H1 (cell line): ENCODE results near the gene RPS25.

Experiments
- CBX5 ChIP-seq: fragments of 300-800, 300-1000 bp; sonication (generic); IDR thresholded peaks from 2 replicates; pipeline ENCODE4 v1.7.1; 2016; ENCODE audit warnings: antibody characterized with exemption, low read length, low read depth
- CTCF ChIP-seq, 3 experiments: IDR thresholded peaks; 1 replicate in 2 of 3; 2 replicates in 1 of 3; pipeline versions ENCODE4 v1.5.1 to v1.6.1; 2011; ENCODE audit warnings: low read length in 3 of 3, mild to moderate bottlenecking in 3 of 3, inconsistent platforms in 2 of 3, low read depth in 1 of 3, moderate library complexity in 1 of 3; ENCODE audit not compliant: insufficient read depth in 1 of 3; ENCODE audit errors: control extremely low read depth in 1 of 3
- EZH2 ChIP-seq: fragments of 200-600 bp; sonication (generic); IDR thresholded peaks from 2 replicates; pipeline ENCODE4 v1.7.1; 2012; ENCODE audit warnings: low read depth, mild to moderate bottlenecking, moderate library complexity, low read length, inconsistent platforms; ENCODE audit not compliant: severe bottlenecking
- POLR2A ChIP-seq, 2 experiments: IDR thresholded peaks; 1 replicate in 1 of 2; 2 replicates in 1 of 2; pipeline ENCODE4 v1.6.1; 2011; ENCODE audit warnings: low read depth in 2 of 2, low read length in 2 of 2, mild to moderate bottlenecking in 2 of 2; ENCODE audit errors: control extremely low read depth in 1 of 2
- RXRA ChIP-seq: IDR thresholded peaks from 2 replicates; pipeline ENCODE4 v1.6.1; 2011; ENCODE audit warnings: low read depth, mild to moderate bottlenecking, low read length, moderate library complexity; ENCODE audit not compliant: insufficient read depth
- USF2 ChIP-seq: IDR thresholded peaks from 2 replicates; pipeline ENCODE4 v1.6.1; 2011; ENCODE audit warnings: low read length, improper control_type of control experiment

GRCh38 chr11:119024430-119025098, 6.4 kb upstream of the RPS25 start:
- no peak for TF ChIP-seq CTCF (IDR thresholded peaks at IDR 0.05; ENCODE audit: control extremely low read depth in 1 of 3, insufficient read depth in 1 of 3, low read depth in 1 of 3, low read length in 3 of 3)
- TF ChIP-seq RXRA: no peak
- no peak for TF ChIP-seq CBX5
- TF ChIP-seq USF2: no peak
- no peak for TF ChIP-seq EZH2
- TF ChIP-seq POLR2A (IDR thresholded peaks at IDR 0.05; ENCODE audit: control extremely low read depth in 1 of 2, low read depth in 2 of 2, low read length in 2 of 2): no peak
